GM19035 (cell line): ENCODE measurements around the gene WDR62.
"Not testable (repeated sequence)": the region's sequence is repeated elsewhere in the genome, so short reads cannot be mapped to it uniquely, and the experiment has no call there.

Experiments used
- ATAC-seq: cut with Tn5 transposase; IDR thresholded peaks from one replicate; pipeline ENCODE4 v1.9.1; 2021; ENCODE audit not compliant: unreplicated experiment

The WDR62 gene

DNA sequence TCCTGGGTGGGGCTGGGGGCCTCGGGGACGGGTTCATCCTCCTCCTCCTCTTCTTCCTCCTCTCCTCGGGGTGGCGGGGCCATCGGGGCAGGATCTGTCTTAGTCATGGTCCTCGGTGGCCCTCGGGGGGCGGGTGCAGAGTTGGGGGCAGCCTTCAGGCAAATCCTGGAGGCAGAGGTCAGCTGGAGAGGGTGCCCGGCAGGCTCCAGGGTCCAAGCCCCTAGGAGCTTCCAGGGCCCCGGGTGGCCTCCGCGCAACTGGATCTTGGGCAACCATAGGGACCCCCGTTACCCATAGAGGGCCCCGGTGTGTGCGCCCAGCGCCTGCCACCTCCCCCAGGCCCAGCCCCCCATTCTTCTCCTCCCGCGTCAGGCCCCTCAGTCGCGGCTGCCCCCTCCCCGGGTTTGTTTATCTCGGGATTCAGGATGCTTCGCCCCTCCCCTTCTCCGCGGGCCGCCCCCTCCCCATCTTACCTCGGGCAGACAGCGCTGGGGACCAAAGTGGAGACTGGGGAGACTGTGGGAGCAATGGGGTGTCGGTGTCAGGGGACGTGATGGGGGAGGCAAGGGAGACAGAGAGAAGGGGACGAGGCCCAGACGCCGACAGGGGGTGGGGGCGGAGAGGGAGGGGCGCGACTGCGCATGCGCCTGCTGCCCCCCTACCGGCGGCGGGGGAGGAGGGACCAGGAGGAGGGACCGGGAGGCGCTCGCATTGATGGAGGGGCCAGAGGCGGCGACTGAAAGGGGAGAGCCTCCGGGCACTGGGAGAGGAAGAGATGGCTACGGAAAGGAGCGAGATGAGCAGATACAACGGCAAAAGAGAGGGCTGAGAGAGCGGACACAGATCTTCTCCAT, 22.2 kb upstream of the WDR62 start, which contains the start of gene CLIP3:
Gene CLIP3 (minus strand): TSS at position 623 of the 854 bp plus-strand sequence. CDS start 516 bp downstream, at position 107.
- no peak for ATAC-seq

DNA sequence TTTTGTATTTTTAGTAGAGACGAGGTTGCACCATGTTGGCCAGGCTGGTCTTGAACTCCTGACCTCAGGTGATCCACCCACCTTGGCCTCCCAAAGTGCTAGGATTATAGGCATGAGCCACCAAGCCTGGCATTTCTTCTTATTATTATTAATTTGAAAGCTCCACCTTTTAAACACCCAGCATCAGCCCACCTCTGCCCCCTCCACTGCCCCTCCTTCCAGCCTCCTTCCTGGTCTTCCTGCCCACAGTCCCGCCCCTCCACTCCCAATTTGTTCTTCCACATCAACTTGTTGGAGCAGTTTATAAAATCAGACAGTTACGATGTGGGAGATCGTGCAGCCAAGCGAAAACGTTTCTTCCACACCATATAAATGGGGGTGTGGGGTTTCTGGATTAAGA, 14.2 kb upstream of the WDR62 start:
- no peak for ATAC-seq

- not testable (repeated sequence) for ATAC-seq
These were observed 13.6 kb upstream of the WDR62 start for GRCh38 chr19:36041092-36041491.

- no peak for ATAC-seq
These were observed 12.9 kb upstream of the WDR62 start for GRCh38 chr19:36041831-36042230.

DNA sequence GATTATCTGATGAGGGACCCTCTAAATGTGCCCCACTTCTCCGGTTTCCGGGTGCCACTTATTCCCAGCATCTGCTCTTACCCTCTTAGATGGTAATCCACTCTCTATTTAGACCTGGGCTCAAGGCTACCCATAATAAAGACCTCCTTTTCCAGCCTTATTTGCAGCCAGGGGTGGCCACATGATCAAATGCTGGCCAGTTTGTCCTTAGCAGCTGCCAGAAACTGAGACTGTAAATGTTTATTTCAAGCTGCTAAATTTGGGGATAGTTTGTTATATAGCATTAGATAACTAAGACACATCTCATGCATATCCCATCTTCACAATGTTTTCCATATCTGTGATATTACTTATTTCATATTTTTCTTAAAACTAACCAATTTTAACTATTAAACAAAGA, 10.7 kb upstream of the WDR62 start:
- no peak for ATAC-seq

- ATAC-seq = no peak
These were observed 8.2 kb upstream of the WDR62 start for GRCh38 chr19:36046443-36047050.

DNA sequence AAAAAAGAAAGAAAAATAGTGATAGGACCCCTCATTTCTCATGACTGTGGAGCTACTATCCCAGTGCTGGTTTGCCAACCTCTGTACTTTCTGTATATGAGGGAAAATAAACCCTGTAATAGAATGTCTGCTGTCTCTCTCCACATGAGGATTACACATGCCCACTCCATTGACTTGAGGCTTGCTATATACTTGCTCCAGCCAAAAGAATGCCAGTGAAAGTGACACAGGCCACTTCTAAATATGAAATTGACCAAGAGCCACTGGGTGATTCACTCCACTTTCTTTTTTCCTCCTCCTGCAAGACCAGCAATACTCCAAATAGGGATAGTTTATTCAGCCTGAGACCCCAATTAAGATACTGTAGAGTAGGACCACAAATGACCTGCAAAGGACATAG, 6.9 kb upstream of the WDR62 start:
- ATAC-seq = no peak

- ATAC-seq = no peak
These were observed 5.5 kb upstream of the WDR62 start for GRCh38 chr19:36049080-36049698.

- ATAC-seq = no peak
These were observed 3.5 kb upstream of the WDR62 start for GRCh38 chr19:36051236-36051635.

DNA sequence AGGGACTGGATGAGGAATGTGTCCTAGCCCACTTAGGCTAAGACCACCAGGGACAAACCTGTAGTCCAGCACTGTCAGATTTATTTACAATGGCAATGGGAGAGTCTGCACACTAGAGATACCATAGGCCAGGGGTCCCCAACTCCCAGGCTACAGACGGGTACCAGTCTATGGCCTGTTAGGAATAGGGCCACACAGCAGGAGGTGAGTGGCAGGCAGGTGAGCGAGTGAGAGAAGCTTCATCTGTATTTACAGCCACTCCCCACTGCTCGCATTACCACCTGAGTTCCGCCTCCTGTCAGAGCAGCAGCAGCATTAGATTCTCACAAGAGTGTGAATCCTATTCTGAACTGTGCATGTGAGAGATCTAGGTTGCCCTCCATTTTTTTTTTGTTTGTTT, 3.1 kb upstream of the WDR62 start:
- ATAC-seq = no peak

- ATAC-seq = peak; percentile 82
These were observed 471 bp upstream of the WDR62 start, which contains the start of gene THAP8 for GRCh38 chr19:36054119-36054732. THAP8 (minus strand) TSS chr19:36054285; CDS start chr19:36054217, 68 bp downstream.

- no peak for ATAC-seq
These were observed 3.9 kb downstream of the WDR62 start for GRCh38 chr19:36058481-36059179.

GRCh38 chr19:36059180-36059910, 4.6 kb downstream of the WDR62 start:
- ATAC-seq = no peak

DNA sequence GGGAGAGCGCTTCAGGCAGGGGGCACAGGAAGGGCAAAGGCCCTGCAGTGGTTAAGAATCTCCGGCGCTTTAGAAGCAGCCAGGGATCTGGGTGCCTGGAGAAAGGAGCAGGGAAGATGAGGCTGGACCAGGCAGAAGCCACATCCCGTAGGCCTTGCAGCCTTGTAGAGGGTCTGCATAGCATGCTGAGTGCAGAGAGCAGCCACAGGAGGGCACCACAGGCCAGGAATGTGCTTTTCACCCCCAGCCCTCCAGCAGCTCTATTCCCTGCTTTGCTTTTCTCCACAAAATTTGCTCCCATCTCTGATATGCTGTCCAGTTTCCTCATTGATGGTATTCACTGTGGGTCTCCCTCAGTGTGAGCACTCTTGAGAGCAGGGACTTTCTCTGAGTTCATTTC, 5.7 kb downstream of the WDR62 start:
- ATAC-seq = no peak

GRCh38 chr19:36061367-36061766, 6.7 kb downstream of the WDR62 start:
- ATAC-seq = no peak

GRCh38 chr19:36064826-36065225, 10.1 kb downstream of the WDR62 start:
- no peak for ATAC-seq

- no peak for ATAC-seq
These were observed 13.0 kb downstream of the WDR62 start for GRCh38 chr19:36067681-36068080.

- ATAC-seq = not testable (repeated sequence)
These were observed 14.3 kb downstream of the WDR62 start for GRCh38 chr19:36068810-36069499.

DNA sequence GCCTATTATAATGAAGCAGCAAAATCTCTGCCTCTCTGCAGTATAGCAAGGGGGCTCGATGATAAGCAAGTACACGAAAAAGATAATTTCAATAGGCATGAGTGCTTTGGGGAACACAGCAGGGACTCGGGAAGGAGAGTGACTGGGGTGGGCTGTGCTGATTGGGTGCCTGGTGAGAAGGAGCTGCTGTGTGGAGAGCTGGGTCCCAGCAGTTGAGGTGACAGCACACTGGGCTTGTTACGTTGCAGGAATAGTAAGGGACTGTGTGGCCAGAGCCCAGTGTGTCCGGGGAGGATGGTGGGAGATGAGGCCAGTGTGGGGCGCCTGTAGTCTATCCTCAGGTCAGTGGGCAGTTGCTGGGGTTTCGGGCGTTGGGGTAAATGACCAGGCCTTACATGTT, 17.4 kb downstream of the WDR62 start:
- ATAC-seq = no peak
